Islet precursor cell (in vitro differentiated cells): ENCODE measurements around the gene CTCF.
A peak's percentile ranks its signal among the peaks of the same experiment; 100 is the strongest.

ENCODE experiments used
- DNase-seq: peaks from one replicate; pipeline ENCODE4 v3.0.0-alpha.2; 2018

The CTCF gene

DNA sequence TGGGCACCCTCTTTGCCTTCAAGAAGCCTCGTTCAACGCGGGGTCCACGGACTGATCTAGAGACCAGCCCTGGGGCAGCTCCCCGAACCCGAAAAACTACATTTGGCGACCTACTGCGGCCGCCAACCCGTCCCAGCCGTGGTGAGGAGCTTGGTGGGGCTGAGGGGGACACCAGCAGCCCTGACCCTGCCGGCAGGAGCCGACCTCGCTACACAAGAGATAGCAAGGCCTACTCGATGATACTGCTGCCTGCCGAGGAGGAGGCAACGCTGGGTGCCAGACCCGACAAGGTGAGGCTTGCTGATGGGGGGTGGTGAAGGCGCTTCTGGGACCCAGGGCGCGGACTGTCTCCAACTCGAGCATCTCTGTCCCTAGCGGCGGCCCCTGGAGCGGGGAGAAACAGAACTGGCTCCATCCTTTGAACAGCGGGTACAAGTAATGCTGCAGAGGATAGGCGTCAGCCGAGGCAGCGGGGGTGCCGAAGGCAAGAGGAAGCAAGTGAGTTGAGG lies 92.1 kb downstream of the CTCF start:
- DNase-seq = no peak

- DNase-seq = no peak
Observed at GRCh38 chr16:67655363-67655762, 93.0 kb downstream of the CTCF start.

- no peak for DNase-seq
Observed at GRCh38 chr16:67656344-67657016, 94.2 kb downstream of the CTCF start.

DNA sequence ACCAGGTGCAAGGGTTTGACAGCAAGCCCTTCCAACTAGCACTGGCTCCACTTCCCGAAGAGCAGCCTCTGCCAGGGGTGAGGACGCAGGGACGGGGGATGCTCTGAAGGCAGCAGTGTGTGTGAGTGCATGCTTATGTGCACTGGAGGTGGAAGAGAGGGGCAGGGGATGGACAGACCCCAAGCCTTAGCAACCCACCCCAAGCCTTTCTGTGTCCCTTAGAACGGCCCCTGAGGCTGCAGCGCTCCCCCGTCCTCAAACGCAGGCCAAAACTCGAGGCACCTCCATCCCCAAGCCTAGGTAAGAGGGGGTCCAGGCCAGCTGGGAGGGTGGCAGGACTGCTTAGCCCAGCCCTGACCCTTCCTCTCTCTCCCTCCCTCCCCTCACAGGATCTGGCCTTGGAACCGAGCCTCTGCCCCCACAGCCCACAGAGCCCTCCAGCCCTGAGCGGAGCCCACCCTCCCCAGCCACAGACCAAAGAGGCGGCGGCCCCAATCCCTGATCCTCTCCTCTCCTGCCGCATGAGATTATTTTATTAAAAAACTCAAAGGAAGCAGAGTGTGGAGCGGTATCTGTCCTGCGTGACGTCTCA lies 94.8 kb downstream of the CTCF start:
- DNase-seq = no peak

DNA sequence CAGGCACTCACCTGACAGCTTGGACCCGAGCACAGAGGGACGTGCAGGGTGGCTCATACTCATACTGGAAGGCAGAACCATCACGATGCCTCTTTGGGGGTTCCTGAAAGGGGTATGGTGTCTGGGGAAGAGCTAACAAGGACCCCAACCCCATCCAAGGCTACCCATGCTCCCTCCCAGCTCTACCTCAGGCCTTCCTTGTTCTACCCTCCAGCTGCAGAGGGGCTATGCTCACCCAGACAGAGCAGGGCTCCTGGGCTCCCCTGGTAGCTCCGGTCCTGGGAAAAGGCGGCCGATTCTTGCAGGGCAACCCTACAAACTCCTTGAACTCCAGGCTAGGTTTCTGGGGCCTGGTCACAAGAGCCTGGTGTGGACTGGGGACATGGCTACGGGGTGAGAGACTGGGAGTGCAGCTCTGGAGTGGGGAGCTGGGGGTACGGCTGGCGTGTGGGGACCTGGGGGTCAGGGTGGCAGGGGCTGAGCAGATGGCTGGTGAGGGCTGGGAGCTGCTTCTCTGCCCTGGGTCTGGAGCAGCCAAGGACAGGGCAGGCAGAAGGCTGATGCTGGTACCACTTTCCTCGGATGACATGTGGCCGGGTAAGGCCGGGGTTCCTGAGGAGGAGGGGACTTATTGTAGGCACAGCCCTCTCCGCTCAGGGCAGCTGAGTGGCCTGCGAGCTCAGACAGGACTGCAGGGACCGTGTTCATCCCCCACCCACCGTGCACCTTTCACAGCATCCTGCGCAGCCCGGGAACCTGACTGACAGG lies 95.6 kb downstream of the CTCF start:
- DNase-seq = no peak

DNA sequence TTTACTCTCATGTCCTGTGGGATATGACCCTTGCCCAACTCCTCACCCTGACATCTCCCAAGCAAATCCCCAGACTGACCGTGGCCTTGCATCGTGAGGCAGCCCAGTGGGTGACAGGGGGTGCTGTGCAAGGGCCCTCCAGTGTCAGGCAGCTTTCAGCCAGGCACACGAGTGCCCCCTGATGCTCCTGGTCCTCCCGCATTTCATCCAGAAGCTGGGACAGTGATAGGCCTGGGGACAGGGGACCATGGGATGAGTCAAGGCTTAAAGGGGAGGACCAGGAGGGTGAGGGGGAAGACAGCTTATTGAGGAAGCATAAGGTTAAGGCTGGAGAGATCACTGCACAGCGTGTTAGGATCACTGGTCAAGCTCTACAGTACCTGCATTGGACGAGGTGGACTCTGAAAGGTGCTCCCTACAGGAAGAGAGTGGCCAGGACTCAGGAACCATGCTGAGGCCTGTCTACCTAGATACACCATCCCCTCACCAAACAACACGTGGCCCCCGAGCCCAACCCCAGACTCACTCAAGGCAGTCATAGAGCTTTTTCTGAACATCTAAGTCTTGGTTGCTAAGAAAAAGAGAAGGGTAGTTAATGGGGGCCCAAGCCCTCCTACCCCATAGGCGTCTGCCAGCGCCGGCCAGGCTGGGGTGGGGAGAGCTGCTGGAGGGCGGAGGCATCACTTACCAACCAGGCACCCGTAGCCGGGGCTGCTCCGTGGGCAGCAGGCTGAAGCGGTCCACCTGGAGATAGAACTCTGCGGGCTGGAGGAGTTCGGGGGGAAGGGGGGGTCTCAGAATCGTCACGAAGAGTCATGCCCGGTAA lies 96.7 kb downstream of the CTCF start:
- no peak for DNase-seq

DNA sequence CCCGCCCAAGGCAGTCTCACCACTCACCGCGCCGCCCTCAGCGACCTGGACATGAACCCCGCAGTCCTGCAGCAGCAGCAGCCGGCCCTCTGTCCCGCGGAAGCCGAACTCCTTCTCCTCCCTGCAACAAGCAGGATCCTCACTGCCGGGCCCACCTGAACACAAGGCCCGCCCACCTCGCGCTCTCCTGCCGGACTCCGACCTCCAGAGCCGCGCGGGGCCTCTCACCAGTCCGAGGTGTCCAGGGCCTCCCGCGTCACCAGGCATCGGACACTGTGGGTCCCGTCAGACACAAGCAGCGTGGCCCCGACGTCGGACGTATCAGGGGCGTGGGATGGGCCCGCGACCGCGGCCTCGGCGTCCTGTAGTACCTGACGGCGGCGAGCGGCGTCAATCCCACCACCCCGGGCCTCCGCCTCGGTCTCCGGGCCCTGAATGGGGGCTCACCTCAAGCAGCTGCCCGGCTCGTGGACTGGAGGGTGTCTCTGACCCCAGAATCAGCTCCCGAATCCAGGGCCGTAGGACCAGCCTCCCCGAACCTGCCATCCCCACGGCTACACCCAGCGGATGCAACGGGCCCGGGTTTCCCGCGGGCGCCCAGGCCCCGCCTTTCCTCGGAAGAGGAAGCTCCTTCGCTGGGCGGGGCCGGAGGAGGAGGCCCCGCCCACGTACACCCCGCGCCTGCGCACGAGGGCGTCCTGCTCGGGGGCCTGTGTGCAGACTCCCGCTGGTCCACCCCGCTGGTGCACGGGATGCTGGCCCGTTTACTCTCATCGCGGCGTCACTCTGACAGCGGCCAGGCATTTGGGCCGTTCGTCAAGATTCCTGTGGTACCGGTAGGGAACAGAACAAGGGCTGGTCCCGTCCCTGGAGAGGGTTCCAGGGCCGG lies 97.6 kb downstream of the CTCF start, which contains the start of gene ACD:
Gene ACD (minus strand): TSS at position 586 of the 889 bp plus-strand sequence. CDS start 40 bp downstream, at position 546.
- DNase-seq = peak; percentile 95

DNA sequence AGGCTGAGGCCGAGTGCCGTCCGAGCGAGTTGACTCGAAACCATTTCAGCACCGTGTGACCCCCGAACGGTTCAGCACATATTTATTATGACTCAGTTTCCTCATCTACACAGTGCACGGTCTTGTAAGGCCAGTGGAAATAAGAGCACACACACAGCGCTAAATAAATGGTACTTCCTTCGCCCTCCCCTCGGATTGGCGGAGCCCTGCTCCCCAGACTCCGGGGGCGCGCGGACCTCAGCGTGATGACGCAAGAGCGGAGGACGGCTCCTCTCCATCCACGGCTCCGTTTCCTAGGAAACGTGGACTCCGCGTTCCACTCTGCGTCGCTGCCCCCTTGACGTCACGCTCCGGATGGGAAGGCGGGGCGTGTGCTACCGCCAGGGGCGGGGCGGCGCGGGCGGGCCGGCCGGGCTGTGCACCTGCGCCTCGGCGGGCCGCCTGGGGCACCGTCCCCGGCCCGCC lies 98.3 kb downstream of the CTCF start, which contains the start of gene PARD6A:
Gene PARD6A (plus strand): TSS at position 397 of the 465 bp plus-strand sequence. CDS start 79 bp downstream, outside the sequence.
- peak; percentile 94 for DNase-seq

- DNase-seq = peak; percentile 86
Observed at GRCh38 chr16:67661101-67661761, 98.9 kb downstream of the CTCF start.

GRCh38 chr16:67661886-67662652 lies 99.7 kb downstream of the CTCF start:
- no peak for DNase-seq

- DNase-seq = no peak
Observed at GRCh38 chr16:67662653-67663010, 100.3 kb downstream of the CTCF start.

DNA sequence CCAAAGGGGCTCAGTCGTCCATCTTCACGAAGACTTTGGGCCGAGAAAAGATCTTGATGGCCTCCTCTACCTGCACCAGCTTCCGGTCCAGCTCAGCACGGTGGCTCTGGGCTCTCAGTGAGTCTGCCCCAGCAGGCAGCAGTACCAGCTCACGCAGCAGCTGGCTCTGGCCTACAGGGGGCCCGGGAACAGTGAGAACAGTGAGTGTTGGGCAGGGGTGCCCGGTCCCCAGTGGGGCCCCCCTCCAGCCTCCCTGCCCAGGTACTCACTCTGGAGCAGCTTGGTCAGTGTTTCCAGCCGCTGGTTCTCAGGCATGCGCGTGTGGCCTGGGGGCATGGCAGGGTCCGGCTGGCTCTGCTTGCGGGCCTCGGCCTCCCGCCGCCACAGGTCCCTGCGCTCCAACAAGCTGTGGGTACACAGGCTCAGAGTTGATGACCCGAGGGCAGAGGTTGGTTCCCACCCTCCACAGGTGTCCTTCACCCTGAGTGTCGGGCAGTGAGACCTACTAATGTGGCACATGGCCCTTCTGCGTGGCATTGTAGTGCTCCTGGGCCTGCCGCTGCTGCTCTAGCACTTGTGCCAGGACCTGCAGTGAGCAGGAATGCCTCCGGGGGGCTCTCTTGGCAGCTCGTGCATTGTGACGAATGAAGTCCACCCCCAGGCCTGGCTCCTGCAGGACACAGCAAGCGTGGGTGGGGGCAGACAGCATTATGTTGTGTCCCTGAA lies 101.0 kb downstream of the CTCF start:
- peak; percentile 73 for DNase-seq

DNA sequence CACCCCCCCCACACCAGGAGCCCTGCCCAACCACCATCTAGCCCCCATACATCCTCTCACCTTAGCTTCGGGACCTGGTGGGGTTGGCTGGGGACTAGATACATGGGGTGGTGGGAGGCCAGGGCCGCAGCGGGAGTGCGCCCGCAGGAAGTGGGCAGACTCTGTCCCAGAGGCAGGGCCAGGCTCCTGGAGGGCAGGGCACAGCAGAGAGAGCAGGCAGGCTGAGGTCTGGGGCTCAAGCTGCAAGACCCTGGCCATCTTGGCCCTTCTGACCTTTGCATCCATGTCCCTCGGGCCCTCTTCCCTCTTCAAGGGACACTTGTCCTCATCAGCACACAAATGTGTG lies 101.5 kb downstream of the CTCF start:
- no peak for DNase-seq

DNA sequence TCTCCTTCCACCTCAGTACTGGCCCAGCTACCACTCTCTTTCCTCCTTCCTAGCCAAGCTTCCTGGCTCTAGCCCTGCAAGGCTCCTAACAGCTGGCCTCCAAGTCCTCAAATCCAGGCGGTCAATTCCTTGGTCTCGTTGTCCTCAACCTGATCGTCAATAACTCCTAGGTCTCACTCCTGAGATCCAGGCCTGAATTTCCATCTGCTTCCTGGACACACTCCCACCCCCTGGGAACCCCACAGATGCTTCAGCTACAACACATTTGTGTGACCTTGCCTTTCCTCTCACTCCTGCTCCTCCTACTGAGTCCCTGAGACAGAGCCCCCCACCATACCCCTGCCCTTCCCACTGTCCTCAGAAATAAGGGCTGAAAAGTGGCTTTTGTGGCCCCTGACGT lies 101.9 kb downstream of the CTCF start:
- DNase-seq = no peak

GRCh38 chr16:67664871-67665270 lies 102.5 kb downstream of the CTCF start:
- DNase-seq = no peak

DNA sequence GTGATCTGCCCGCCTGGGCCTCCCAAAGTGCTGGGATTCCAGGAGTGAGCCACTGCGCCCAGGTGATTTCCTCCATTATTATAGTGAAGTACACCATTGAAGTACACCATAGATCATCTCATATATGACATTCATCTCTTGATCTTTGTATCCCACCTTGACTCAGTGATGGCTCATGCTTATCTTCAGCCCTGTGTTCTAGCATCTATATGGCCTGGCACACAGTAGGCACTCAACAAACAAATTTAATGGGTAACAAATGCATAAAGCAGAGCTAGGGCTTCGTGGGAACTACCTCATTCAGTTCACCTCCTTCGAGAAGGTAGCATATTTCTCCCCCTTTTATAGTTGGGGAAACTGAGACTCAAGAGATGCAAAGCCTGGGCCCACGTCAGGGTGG lies 103.3 kb downstream of the CTCF start:
- no peak for DNase-seq

GRCh38 chr16:67666032-67666551 lies 103.8 kb downstream of the CTCF start:
- DNase-seq = peak; percentile 68

DNA sequence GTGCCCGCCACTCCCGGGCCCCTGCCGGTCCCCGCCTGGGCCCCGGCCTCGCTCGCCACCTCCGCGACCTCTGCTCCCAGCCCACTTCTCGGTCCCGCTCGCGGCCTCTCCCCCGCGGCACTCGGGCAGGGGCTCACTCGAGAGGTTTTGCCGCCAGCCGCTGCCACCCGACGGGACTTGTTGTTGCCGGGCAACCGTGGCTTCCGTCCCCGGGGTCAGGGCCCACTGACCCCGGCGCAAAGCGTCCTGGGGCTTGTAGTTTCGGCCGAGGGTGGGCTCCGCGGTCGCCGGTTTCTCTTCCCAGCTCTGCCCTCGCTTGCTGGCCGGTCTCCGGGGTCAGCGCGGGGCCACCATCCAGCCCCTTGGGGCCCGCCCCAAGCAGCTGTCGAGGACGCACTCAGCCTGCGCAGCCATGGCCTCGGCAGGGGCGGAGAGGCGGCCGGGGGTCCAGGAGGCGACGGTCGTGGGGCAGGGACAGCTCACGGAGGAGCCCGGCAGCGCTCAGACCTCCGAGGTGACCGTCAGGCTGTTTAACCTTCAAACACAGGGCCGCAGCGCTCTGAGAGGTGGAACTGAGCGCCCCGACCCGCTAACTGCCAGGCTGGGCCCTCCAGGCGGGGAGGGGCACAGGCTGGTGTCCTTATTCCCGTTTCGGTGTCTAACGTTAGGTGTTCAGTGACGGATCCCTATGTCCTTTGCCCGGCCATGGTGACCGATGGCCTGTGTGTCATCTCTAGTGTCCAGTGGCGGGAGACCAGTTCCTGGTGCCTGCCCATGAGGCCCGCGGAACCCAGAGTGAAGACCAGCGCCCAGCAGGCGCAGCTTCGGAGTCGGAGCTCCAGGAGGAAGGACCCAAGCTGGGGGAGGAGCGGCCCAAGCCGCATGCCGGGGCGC lies 104.5 kb downstream of the CTCF start, which contains the start of the genes C16orf86 and ENKD1:
Gene C16orf86 (plus strand): TSS at position 256 of the 894 bp plus-strand sequence. CDS start 157 bp downstream, at position 413.
Gene ENKD1 (minus strand): TSS at position 192 of the 894 bp plus-strand sequence. CDS start 308 bp downstream, outside the sequence.
- DNase-seq = peak; percentile 94
